Measurements from ENCODE around the gene LDB1.
A peak's percentile ranks its signal among the peaks of the same experiment; 100 is the strongest.

LDB1 gene, protein sequence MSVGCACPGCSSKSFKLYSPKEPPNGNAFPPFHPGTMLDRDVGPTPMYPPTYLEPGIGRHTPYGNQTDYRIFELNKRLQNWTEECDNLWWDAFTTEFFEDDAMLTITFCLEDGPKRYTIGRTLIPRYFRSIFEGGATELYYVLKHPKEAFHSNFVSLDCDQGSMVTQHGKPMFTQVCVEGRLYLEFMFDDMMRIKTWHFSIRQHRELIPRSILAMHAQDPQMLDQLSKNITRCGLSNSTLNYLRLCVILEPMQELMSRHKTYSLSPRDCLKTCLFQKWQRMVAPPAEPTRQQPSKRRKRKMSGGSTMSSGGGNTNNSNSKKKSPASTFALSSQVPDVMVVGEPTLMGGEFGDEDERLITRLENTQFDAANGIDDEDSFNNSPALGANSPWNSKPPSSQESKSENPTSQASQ

DNA sequence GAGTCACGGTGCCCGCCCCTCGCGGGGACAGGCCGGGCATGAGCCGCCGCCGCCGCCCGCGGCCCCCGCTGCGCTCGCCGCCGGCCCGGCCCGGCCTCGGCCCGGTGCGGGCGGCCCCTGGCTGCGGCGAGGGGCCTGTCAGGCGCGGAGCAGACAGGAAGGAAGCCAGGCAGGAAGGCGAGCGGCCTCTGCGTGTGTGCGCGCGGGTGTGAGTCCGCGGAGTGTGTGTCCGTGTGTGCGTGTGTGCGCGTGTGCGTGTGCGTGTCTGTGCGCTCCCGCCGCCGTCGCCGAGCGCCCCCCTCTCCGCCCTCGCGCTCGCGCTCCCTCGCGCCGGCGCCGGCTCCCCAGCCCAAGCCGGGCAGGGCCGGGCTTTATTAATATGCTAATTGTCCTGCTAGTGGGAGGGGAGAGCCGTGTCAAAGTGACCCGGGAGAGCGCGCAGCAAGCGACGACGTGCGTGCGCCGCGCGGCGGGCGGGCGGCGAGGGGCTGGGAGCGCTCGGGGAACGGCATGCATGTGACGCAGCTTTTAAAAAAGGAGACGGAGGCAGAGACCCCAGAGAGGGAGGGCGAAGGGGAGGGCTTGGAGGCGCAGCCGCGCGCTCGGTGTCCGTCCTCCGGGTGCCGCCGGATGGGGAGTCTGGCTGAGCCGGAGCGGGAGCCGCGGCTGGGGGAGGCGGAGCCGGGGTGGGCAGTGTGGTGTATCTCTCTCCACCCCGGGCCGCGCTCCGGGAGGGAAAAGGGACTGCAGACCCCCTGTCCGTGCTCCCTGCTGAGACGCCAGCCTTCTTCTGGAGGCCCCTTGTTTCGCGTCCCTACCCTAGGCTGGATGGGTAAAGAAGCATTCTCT lies at the start of gene LDB1:
Gene LDB1 (minus strand): TSS at position 227 of the 849 bp plus-strand sequence. CDS start 258 bp downstream, outside the sequence.
- DNase-seq: peak; percentile 71

- no peak for DNase-seq
Measured at GRCh38 chr10:102167861-102168260, 47.7 kb upstream of the LDB1 start.

GRCh38 chr10:102163342-102163989 lies 43.3 kb upstream of the LDB1 start:
- DNase-seq: no peak

- DNase-seq: no peak
Measured at GRCh38 chr10:102159831-102160230, 39.7 kb upstream of the LDB1 start.

- DNase-seq: no peak
Measured at GRCh38 chr10:102159051-102159597, 39.0 kb upstream of the LDB1 start.

- DNase-seq: no peak
Measured at GRCh38 chr10:102157224-102157623, 37.1 kb upstream of the LDB1 start.

- DNase-seq: no peak
Measured at GRCh38 chr10:102154466-102155116, 34.4 kb upstream of the LDB1 start.

DNA sequence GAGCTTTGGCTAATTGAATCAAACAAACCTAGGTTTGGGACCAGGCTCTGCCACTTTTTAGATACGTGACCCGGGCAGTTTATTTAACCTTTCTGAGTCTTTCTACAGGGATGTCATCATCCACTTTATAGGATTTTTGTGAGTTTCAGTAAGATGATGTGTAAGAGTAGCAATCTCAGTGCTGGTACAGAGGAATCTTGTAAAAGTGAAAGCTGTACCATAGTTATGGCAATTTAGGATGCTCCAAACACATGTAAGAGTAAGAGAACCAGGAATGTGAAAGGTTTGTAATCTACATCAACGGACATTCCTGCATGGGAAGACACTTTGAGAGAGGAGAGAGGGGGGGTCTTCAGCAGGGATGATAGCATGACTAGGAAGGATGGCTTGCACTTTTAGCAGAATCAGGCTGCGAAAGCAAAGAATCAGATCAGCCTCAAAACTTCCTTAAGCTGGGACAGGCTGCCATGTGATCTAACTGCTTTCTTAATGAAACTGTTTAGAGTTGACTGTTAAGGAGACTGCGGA lies 33.0 kb upstream of the LDB1 start:
- DNase-seq: no peak

GRCh38 chr10:102152545-102152890 lies 32.4 kb upstream of the LDB1 start:
- no peak for DNase-seq

GRCh38 chr10:102151774-102152544 lies 31.8 kb upstream of the LDB1 start, which contains the start of gene NOLC1:
NOLC1 (plus strand) TSS chr10:102152389; CDS start chr10:102152411, 22 bp downstream.
- DNase-seq: peak; percentile 98

DNA sequence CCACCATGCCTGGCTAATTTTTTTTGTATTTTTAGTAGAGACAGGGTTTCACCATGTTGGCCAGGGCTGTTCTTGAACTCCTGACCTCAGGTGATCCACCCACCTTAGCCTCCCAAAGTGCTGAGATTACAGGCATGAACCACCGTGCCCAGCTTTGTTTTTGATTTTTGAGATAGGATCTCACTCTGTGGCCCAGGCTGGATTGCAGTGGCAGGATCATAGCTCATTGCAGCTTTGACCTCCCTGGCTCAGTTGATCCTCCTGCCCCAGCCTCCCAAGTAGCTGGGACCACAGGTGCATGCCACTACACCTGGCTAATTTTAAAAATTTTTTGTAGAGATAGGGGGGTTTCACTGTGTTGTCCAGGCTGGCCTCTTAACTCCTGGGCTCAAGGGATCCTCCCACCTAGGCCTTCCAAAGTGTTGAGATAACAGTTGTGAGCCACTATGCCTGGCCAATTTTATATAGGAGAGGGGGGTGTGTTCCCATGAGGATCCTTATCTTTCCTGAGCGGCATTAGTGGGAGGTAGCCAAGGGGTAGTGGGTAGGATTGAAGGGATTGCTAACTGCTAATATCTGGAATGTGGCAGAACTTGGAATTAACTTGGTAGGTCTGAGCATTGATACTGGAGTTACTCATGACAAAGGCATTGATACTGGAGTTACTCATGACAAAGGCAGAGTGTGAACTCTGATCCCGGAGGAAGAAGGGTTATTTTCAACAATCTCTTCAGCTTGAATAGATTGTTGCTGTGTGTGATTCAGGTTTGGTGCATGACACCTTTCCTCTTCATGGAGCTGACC lies 31.0 kb upstream of the LDB1 start:
- DNase-seq: no peak

- no peak for DNase-seq
Measured at GRCh38 chr10:102148275-102148674, 28.1 kb upstream of the LDB1 start.

GRCh38 chr10:102147561-102147960 lies 27.4 kb upstream of the LDB1 start:
- no peak for DNase-seq

GRCh38 chr10:102146971-102147428 lies 26.8 kb upstream of the LDB1 start:
- DNase-seq: no peak

DNA sequence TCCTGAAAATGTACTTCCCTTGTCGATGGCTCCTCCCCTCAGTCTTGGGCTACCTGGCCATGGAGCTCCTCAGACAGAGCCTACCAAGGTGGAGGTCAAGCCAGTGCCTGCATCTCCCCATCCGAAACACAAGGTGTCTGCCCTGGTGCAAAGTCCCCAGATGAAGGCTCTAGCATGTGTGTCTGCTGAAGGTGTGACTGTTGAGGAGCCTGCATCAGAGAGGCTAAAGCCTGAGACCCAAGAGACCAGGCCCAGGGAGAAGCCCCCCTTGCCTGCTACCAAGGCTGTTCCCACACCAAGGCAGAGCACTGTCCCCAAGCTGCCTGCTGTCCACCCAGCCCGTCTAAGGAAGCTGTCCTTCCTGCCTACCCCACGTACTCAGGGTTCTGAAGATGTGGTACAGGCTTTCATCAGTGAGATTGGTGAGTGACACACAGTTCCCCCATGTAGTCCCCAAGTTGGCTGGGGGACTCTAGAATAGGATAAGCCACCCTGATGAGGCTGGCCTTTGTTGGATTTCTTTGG lies 21.5 kb upstream of the LDB1 start:
- DNase-seq: no peak

- DNase-seq: no peak
Measured at GRCh38 chr10:102140913-102141540, 20.9 kb upstream of the LDB1 start.

- no peak for DNase-seq
Measured at GRCh38 chr10:102140218-102140617, 20.1 kb upstream of the LDB1 start.

- no peak for DNase-seq
Measured at GRCh38 chr10:102139281-102140110, 19.3 kb upstream of the LDB1 start.
